SKM-1 treated with dmso at 0.1 percent for 144 hours (cell line): Measurements from ENCODE around the gene SENP5.
"Not testable (repeated sequence)": the region's sequence is repeated elsewhere in the genome, so short reads cannot be mapped to it uniquely, and the experiment has no call there.

Experiments
- DNase-seq: peaks from one replicate; lab custom pipeline; 2025; ENCODE audit not compliant: unreplicated experiment; lab: John Stamatoyannopoulos, UW

SENP5 gene, protein sequence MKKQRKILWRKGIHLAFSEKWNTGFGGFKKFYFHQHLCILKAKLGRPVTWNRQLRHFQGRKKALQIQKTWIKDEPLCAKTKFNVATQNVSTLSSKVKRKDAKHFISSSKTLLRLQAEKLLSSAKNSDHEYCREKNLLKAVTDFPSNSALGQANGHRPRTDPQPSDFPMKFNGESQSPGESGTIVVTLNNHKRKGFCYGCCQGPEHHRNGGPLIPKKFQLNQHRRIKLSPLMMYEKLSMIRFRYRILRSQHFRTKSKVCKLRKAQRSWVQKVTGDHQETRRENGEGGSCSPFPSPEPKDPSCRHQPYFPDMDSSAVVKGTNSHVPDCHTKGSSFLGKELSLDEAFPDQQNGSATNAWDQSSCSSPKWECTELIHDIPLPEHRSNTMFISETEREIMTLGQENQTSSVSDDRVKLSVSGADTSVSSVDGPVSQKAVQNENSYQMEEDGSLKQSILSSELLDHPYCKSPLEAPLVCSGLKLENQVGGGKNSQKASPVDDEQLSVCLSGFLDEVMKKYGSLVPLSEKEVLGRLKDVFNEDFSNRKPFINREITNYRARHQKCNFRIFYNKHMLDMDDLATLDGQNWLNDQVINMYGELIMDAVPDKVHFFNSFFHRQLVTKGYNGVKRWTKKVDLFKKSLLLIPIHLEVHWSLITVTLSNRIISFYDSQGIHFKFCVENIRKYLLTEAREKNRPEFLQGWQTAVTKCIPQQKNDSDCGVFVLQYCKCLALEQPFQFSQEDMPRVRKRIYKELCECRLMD

DNA sequence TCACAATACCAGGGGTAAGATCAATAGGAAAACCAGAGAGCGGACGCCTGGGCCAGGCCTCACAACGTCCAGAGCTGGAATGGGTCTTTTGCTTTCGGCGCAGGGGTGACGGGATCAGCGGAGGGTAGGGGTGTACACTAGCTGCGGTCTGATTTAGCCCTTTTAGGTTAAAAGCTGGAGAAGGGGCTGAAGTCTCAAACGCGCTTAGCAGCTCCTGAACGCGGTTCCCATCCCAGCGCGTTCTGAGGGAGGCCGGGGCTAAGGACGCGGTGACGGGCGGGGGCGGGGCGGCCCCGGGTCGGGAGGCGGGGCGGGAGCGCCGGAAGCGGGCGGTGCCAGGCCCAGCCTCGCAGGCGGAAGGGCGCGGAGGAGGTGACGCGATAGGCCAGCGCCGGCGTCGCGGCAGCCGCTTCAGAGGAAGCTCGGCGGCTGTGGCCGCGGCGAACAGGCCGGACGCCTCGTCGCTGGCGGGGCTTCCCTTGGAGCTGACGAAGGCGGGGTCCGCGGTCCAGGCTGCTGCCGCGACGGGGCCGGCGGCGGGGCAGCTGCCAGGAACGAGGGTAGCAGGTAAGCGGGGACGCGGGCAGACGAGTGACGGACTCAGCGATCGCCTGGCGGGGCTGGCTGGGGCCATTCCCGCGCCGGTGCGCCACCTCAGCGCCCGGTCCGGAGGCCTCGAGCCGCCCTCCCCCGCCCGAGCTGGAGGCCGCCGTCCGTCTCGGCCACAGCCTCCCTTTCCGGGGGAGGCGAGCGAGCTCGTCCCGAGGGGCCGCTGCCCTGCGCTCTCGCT lies at the start of gene SENP5:
TSS of gene SENP5 (plus strand) at position 414 of the 790 bp plus-strand sequence. CDS start 17,262 bp downstream, outside the sequence.
- DNase-seq: peak; percentile 86

DNA sequence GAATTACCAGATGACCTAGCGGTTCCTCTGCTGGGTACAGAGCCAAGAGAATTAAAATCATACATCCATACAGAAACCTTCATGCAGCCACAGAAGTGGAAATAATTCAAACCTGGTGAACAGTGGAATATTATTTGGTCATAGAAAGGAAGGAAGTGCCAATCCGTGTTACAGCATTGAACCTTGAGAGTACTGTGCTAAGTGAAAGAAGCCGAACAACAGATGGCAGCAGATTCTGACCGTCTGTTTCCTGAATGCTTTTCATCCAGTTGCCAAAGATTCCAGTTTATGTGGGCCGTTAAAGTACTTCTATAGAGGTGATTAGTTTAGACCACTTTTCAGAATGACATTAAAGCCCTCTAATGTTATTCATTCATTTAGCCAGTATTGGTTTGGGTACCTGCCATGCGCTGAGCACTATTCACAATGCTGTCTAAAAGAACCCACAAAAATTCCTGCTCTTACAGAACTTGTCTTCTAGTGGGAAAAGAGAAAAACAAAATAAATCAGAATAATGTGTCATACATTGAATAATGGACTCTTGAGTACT lies 45.8 kb upstream of the SENP5 start:
- no peak for DNase-seq

DNA sequence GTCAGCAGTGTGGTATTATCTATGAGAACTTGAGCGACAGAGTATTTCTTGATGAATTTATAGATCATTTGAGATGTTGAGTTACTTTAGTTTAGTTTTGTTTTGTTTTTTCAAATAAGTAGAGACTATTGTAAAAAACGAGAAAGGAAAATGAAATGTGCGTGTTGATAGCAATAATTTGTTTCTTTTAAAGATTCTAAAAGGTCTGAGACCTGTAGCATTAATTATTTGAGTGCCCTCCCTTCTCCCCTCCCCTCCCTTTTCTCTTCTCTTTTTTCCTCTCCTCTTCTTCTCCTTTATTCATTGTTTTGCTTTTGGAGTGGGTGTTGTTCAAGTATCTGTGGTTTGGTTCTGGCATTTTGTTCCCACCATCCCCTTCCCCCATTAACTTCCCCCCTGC lies 38.1 kb upstream of the SENP5 start:
- not testable (repeated sequence) for DNase-seq

DNA sequence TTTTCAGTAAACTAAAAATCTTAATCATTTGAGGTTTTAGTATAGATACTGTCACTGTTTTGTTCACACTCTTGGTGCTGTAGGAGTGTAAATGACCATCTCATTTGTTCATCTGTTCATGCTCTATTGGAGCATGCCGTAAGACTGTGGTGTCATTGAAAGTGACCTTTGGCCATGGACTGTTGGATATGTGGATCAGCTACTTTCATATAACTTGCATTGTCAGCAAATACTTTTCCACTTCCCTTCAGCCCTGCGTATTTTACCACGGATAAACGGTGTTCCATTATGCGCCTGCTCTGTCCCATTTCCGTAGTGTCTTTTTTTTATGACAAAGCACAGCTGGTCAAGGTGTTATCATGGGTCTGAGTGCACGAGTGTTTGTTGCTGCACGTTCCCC lies 32.6 kb upstream of the SENP5 start:
- DNase-seq: no peak

DNA sequence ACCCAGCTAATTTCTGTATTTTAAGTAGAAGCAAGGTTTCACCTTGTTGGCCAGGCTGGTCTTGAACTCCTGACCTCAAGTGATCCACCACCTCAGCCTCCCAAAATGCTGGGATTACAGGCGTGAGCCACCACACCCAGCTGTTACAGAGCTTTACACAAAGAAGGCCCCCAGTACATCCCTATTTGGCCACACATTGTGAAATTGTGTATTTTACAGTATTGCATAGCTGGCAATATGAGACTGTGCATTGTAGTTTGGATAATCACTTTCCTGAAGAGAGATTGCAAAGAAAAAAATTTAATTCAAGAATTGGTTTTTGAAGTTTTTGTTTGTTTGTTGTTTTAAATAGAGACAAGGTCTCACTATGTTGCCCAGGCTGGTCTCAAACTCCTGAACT lies 31.1 kb upstream of the SENP5 start:
- DNase-seq: not testable (repeated sequence)

DNA sequence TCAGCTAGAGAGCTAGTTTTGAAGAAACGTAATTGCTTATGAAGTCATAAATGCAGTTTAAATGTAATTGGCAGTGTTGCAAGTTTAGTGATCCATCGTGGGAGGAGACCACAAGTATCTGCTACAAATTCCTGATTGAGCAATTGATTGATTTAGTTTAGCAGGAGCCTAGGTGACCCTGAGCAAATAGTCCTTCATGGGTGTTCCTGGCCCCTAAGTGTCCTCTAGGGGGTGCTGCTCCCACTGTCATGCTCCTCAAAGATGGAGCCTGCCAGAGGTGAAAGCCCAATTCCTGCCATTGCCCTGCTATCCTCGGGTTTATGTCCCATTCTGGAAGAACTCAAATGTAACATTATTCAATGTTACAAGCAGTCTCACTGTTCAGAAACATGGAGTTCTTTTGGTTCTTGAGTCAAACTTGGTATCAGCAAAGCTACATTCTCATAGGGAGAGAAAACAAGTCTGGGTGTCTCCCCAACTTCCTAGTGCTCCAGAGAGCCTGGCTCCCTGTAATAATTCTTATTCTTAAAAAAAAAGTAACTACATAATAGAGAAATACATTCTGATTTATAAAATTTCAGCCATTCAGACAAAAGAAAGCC lies 29.8 kb upstream of the SENP5 start:
- peak; percentile 62 for DNase-seq

DNA sequence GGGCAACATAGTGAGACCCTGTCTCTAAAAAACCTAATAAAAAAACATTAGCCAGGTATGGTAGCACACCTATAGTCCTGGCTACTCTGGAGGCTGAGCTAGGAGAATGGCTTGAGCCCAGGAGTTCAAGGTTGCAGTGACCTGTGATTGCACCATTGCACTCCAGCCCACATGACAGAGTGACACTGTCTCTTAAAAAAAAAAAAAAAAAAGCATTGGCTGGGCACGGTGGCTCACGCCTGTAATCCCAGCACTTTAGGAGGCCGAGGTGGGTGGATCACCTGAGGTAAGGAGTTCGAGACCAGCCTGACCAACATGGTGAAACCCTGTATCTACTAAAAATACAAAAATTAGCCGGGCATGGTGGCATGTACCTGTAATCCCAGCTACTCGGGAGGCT lies 28.4 kb upstream of the SENP5 start:
- not testable (repeated sequence) for DNase-seq

DNA sequence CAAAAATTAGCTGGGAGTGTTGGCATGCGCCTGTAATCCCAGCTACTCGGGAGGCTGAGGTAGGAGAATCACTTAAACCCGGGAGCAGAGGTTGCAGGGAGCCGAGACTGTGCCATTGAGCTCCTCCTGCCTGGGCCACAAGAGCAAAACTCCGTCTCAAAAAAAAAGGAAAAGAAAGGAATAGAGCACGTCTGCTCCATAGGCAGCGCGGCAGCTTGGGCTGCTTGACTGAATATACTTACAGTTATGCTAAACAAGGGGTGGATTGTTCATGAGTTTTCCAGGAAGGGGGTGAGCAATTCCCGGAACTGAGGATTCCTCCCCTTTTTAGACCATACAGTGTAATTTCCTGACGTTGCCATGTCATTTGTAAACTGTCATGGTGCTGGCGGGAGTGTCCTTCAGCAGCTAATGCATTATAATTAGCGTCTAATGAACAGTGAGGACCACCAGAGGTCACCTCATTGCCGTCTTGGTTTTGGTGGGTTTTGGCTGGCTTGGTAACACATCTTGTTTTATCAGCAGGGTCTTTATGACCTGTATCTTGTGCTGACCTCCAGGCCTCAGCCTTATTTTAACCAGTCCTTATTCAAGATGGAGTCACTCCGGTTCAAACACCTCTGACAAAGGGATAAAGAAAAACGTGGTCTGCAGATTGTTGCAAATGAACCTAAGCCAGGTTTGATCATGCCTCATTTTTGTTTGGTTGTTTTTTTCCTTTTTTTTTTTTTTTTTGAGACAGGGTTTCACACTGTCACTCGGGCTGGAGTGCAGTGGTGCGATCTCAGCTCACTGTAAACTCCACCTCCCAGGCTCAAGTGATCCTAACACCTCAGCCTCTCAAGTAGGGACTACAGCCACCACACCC lies 24.9 kb upstream of the SENP5 start:
- no peak for DNase-seq

DNA sequence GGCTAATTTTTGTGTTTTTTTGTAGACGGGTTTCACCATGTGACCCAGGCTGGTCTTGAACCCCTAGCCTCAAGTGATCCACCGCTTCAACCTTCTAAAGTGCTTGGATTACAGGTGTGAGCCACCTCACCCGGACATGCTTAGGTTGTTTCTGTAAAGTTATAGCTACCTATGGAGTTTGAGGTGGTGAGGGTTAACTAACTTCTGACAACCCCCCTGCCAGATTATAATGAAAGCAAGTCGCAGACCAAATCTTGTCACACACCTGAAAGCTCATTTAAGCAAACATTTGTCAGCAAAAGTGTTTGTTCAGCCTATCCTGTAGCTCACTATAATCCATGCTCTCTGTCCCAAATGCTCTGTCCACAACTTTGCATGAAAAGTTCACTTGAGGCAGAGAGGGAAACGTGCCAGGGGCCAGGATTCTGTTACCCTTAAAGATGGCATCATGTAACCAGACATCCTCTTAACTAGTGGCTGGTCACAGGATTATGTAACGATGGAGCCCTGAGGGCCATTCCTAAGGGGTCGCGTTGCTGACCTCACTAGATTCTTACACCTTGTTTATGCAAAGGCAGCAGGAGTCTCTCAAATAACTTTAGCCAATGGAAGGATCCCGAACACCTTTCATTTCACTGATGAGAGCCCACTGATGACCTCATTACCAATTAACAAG lies 24.1 kb upstream of the SENP5 start:
- no peak for DNase-seq

DNA sequence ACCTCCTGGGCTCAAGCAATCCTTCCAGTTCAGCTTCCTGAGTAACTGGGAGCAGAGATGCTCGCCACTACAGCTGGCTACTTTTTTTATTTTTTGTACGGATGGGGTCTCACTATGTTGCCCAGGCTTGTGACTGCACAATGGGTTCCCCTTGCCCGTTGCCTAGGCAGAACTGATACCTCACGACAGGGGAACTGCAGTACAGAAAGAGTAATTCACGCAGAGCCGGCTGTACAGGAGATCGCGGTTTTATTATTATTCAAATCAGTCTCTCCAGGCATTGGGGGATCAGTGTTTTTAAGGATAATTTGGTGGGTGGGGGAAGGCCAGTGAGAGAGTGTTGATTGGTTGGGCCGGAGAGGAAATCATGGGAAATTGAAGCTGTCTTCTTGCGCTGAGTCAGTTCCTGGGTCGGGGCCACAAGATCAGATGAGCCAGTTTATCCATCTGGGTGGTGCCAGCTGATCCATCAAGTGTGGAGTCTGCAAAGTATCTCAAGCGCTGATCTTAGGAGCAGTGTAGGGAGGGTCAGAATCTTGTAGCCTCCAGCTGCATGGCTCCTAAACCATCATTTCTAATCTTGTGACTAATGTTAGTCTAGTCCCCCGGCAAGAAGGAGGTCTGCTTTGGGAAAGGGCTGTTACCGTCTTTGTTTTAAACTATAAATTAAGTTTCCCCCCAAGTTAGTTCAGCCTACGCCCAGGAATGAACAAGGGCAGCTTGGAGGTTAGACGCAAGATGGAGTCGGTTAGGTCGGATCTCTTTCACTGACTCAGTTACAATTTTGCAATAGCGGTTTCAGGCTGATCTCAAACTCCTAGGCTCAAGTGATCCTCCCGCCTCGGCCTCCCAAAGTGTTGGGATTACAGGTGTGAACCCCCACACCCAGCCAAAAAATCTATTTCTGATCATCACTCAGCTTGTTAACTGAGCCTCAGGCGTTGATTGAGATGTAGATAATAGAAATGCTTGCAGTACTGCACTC lies 23.2 kb upstream of the SENP5 start:
- not testable (repeated sequence) for DNase-seq

DNA sequence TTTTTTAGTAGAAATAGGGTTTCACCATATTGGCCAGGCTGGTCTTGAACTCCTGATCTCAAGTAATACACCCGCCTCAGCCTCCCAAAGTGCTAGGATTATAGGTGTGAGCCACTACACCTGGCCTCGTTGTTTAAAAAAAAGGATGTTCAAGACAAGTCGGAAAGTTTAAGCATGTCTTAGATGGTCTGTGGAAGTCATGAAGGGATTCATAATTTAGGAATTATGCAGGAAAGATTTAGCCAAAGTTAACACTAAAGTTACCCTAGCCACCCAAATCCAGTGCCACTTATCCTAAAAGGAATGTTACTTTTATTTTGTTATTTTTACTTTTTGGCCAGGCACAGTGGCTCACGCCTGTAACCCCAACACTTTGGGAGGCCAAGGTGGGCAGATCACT lies 19.3 kb upstream of the SENP5 start:
- not testable (repeated sequence) for DNase-seq

DNA sequence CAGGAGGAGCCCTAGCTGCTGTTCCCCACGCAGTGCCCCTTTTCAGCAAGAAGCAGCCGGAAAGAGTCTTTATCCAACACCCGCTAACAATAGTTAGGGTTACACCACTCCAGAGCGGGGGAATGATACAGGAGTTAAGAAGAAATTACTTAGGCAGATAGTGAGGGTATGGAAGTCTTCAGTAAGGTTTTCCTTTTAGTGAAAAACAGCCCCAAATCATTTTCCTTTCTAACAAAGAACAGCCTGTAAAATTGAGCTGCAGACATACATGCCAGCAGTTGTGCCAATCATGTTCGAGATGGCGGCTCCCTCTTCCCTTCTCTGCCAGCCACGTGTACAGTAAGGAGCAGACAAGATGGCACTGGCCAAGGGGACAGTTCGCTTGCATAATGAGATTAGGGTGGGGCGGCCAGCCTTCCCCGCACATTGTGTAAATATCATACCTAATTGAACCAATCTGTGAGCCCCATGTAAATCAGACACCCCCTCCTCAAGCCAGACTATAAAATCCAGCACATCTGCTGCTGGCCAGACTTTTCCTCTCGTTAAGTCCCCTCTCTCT lies 18.5 kb upstream of the SENP5 start:
- DNase-seq: no peak

DNA sequence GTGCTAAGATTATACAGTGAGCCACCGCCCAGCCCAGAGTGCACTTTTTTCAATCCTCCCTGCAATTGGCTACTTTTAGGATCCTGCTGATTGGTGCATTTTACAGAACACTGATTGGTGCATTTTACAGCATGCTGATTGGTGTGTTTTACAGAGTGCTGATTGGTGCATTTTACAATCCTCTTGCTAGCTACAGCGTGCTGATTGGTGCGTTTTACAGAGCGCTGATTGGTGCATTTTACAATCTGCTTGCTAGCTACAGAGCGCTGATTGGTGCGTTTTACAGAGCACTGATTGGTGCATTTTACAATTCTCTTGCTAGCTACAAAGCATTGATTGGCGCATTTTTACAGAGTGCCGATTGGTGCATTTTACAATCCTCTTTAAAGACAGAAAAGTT lies 4.7 kb upstream of the SENP5 start:
- DNase-seq: not testable (repeated sequence)

DNA sequence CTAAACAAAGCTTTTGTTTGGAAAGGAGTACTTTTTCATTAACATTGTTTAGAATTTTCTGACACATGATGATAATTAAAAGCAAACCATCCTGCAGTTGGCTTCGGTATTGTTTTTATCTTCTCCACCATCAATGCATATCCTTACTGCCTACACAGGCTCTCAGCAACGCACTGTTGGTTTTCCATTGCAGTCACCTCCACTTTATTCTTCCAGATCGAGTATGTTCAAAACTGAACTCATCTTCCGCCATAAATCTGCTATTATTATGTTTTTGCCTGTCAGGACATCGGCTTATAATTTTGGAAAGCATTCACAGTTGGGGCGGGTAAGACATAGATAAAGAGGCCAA lies 589 bp upstream of the SENP5 start:
- no peak for DNase-seq

DNA sequence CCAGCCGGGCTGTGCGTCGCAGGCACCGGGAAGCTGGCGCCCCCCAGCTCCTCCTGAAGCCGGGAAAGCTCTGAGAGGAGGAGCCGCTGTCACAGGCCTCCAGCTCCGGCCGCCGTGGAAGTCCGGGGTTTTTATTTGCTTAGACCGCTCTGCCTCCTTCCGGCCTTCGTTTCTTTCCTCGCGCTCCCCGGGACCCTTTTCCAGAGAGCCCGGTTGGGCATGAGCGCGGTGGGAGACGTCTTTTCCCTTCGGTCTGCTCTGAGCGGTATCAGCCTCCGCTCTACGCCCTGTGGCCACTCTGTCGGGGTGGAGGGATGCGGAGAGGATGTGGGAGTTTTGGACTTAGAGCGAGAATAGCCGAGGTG lies 559 bp downstream of the SENP5 start:
- peak; percentile 41 for DNase-seq

DNA sequence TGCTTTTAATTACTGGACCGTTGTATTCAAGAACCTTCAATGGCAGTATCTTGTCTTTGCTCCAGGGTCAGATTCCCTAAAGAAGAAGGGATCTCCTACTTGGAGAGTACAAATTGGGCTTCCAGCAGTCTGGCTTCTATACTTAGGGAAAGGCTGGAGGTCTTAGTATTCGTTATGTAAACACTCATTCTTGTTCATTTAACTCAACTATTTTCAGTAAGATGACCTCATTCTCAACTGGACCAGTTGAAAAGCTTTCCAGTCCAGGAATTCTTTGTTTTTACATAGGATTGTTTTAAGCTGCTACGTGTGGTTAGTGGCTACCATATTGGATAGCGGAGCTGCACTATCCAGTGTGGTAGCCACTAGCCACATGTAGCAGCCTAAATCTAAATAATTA lies 4.6 kb downstream of the SENP5 start:
- no peak for DNase-seq

DNA sequence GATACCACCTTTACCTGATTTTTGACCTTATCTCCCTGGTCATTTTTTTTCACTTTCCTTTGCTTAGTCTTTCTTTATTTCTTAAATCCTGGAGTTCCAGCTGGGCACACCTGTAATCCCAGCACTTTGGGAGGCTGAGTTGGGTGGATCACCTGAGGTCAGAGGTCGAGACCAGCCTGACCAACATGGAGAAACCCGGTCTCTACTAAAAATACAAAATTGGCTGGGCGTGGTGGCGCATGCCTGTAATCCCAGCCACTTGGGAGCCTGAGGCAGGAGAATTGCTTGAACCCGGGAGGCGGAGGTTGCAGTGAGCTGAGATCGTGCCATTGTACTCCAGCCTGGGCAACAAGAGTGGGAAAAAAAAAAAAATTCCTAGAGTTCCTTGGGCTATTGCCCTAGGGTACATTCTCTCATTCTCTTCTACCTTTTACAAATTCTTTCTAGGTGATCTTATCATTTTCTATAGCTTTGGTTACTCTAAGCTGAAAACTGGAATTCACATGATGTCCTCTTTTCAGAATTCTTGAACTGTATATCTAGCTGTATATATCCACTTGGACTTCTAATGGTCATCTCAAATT lies 6.9 kb downstream of the SENP5 start:
- DNase-seq: not testable (repeated sequence)

DNA sequence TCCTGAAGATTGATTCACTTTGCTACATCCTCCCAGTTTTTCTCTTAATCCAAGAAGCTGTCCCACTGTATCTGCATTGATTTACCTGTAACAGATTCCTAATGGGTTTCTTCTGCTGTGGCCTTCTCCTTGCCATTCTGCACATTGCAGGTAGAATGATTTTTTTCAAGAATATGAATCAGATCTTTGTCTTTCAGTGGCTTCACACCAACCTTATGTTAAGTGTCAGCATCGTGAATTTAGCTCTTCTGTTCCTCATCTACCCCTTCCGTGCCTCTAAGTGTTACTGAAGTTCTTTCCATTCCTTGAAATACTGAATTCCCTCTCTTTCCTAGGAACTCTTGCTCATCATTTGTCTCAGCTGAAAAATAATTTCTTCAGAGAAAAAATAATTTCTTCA lies 7.5 kb downstream of the SENP5 start:
- no peak for DNase-seq
